GM12872 (cell line): ENCODE results near the gene SCP2.

Source experiments
- TF ChIP-seq, protein P1 (sequence below): IDR thresholded peaks from 3 replicates; pipeline ENCODE4 v1.5.1; 2011; ENCODE audit warnings: low read depth, mild to moderate bottlenecking, low read length, moderate library complexity; ENCODE audit not compliant: insufficient read depth

SCP2 gene

DNA sequence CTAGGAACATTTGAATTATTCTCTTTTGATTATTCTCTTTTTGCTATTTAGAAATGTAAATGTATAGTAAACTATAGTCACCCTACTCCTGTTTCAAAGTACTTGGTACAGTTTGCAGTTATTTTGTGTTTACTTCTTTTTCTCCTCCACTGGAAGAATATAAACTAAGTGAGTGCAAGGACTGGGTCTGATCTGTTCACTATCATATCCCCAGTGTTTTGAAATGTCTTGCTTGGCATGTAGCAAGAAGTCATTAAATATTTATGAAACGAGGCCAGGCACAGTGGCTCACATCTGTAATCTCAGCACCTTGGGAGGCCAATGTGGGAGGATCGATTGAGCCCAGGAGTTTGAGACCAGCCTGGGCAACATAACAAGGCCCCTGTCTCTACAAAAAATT is 99.2 kb downstream of the SCP2 start:
- TF ChIP-seq, protein P1, sequence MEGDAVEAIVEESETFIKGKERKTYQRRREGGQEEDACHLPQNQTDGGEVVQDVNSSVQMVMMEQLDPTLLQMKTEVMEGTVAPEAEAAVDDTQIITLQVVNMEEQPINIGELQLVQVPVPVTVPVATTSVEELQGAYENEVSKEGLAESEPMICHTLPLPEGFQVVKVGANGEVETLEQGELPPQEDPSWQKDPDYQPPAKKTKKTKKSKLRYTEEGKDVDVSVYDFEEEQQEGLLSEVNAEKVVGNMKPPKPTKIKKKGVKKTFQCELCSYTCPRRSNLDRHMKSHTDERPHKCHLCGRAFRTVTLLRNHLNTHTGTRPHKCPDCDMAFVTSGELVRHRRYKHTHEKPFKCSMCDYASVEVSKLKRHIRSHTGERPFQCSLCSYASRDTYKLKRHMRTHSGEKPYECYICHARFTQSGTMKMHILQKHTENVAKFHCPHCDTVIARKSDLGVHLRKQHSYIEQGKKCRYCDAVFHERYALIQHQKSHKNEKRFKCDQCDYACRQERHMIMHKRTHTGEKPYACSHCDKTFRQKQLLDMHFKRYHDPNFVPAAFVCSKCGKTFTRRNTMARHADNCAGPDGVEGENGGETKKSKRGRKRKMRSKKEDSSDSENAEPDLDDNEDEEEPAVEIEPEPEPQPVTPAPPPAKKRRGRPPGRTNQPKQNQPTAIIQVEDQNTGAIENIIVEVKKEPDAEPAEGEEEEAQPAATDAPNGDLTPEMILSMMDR, result no peak

DNA sequence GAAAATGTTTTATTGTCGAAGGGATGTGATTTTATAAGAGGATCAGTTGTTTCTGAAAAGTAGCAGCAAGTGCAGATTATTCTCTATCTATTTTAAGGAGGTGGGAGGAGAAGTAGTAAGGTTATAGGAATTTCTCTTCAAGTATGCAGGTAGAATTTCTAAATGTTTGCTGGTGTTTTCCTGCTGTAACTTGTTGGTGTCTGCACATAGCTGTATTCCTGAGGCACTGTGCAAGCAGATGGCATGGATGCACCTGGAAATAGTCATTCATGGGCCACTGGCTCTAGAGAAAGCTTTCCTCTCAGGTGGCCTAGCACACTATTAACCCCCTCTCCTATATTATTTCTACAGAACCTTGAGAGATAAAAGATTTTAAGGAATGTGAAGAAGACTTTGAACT is 104.7 kb downstream of the SCP2 start:
- TF ChIP-seq, protein P1, result no peak

DNA sequence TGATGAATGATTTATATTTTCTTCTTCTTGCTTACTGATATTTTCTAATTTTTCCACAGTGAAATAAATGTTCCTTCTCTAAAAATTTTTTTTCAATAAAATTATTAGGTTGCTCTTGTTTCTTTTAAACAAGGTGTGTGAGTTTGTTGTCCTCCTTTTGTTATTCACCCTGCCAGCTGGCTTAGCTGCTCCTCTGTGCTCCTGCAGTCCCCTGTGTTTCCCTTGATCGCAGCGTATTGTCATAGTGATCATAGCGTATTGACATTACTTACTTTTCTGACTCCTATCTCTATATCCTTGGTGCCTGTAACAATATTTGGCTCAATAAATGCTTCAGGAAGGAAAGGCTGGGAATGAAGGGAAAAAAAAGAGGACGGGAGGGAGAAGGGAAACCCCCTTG is 110.1 kb downstream of the SCP2 start:
- TF ChIP-seq, protein P1, result no peak

DNA sequence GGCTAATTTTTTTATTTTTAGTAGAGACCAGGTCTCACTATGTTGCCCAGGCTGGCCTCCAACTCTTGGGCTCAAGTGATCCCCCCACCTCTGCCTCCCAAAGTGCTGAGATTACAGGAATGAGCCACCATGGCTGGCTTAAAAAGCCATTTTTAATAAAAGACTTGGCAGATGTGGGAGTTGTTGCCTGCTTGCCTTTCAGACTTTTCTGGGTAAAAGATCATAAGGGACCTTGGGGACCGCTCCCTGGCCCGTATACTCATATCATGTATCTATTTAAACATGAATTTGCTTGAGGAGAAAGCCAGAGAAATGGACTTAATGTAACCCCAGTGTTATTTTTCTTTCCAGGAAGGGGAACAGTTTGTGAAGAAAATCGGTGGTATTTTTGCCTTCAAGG is 111.5 kb downstream of the SCP2 start:
- TF ChIP-seq, protein P1, result no peak

DNA sequence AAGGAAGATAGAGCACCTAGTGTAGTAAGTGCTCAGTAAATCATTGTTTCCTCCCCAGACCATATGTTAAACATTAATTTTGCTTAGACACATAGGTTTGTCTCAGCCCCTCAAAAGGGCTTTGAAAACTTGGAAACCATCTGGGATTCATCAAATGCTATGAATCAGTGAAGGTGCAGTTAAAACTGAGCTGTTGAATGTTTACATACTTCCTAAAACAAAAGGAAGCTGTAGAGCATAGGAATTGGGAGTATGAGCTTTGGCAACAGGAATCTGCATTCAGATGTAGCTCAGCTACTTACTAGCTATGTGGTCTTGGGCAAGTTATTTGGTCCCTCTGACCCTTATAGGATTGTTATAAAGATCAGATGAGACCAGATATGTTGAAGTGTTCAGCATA is 116.2 kb downstream of the SCP2 start:
- TF ChIP-seq, protein P1, result no peak

DNA sequence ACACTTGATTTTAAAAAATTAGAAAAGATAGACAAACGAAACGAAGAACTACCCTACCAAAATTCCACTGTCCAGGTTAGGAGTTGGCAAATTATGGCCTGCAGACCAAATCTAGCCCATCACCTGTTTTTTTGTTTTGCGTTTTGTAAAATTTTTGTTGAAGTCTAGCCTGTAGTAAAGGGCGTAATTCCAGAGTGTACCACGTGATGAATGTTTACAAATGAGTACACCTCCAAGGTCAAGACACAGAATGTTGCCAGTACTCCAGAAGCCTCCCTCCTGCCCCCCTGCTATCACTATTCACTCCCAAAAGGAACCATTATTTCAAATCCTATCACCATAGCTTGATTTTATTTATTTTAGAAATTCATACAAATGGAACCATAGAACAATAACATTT is 117.8 kb downstream of the SCP2 start:
- TF ChIP-seq, protein P1, result no peak

DNA sequence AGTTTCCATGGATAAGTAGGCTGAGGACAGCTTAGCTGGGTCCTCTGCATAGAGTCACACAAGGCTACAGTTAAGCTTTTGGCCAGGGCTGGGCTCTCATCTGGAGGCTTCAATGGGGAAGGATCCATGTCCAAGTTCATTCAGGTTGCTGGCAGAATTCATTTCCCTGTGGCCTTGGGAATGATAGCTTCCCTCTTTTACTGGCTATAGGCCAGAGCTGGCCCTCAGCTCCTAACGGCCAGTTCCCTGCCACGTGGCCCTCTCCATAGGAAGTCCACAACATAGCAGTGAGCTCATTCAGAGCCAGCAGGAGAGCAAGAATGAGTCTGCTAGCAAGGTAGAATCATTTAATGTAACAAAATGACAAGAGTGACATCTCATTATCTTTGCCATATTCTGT is 119.9 kb downstream of the SCP2 start:
- TF ChIP-seq, protein P1, result no peak
